Spleen (tissue), 11 donors: ENCODE data around the gene PHF21A. TPM values are rescaled to one million over a fixed set of nuclear protein-coding genes. Genes with fewer than 3 reads are reported as not detected.

Experiments
- DNase-seq: peaks from one replicate; pipeline ENCODE4 v3.0.0-alpha.2; 2020
- H3K27ac ChIP-seq, 8 donors: fragments of 200-600 bp; sonication (generic) in 7 of 8; 1 replicate in 4 of 8; 2 replicates in 4 of 8; pipeline versions ENCODE4 v1.5.0 to v1.8.0; 2016 to 2021; ENCODE audit warnings: inconsistent platforms in 4 of 8, mild to moderate bottlenecking in 4 of 8, moderate library complexity in 1 of 8
- H3K27me3 ChIP-seq, 7 donors: fragments of 200-600 bp; sonication (generic) in 6 of 7; replicated peaks in 1 of 7; 1 replicate in 4 of 7; 2 replicates in 3 of 7; pipeline versions ENCODE4 v1.5.0 to v1.8.0; 2016 to 2021; ENCODE audit warnings: inconsistent platforms in 3 of 7, mild to moderate bottlenecking in 1 of 7
- H3K36me3 ChIP-seq, 6 donors: fragments of 200-600 bp; sonication (generic) in 5 of 6; 1 replicate in 4 of 6; 2 replicates in 2 of 6; pipeline versions ENCODE4 v1.5.0 to v1.8.0; 2016 to 2021; ENCODE audit warnings: inconsistent platforms in 2 of 6
- H3K4me1 ChIP-seq, 6 donors: fragments of 200-600 bp; sonication (generic) in 5 of 6; 1 replicate in 3 of 6; 2 replicates in 3 of 6; pipeline versions ENCODE4 v1.5.0 to v1.8.0; 2016 to 2021; ENCODE audit warnings: inconsistent platforms in 3 of 6
- H3K4me3 ChIP-seq, 8 donors: fragments of 200-600 bp; sonication (generic) in 7 of 8; 1 replicate in 4 of 8; 2 replicates in 4 of 8; pipeline versions ENCODE4 v1.5.0 to v1.8.0; 2016 to 2021; ENCODE audit warnings: inconsistent platforms in 4 of 8, mild to moderate bottlenecking in 4 of 8, moderate library complexity in 2 of 8
- H3K9me3 ChIP-seq, 8 donors: fragments of 200-600 bp; sonication (generic) in 7 of 8; 1 replicate in 4 of 8; 2 replicates in 4 of 8; pipeline versions ENCODE4 v1.5.0 to v1.8.0; 2016 to 2021; ENCODE audit warnings: inconsistent platforms in 4 of 8
- CTCF ChIP-seq, 11 experiments: fragments of 200-600 bp in 7 of 11; fragments of 450-650 bp in 4 of 11; sonication (generic) in 4 of 11; IDR thresholded peaks in 8 of 11; conservative IDR thresholded peaks in 3 of 11; 1 replicate in 7 of 11; 2 replicates in 4 of 11; pipeline versions ENCODE4 v1.4.0 to v1.8.0; 2016 to 2021; ENCODE audit warnings: antibody characterized with exemption in 11 of 11, inconsistent platforms in 4 of 11, mild to moderate bottlenecking in 1 of 11
- POLR2A ChIP-seq, 3 donors: fragments of 450-650 bp; IDR thresholded peaks; one replicate each; pipeline ENCODE4 v1.5.1; 2017; ENCODE audit warnings: antibody characterized with exemption in 3 of 3, mild to moderate bottlenecking in 1 of 3
- POLR2AphosphoS5 ChIP-seq, 3 donors: sonication (generic); formaldehyde crosslinking; IDR thresholded peaks; one replicate each; pipeline ENCODE4 v1.5.1; 2017; ENCODE audit warnings: antibody characterized with exemption in 3 of 3
- WGBS, 5 donors: extraction: QIAGEN DNeasy Blood & Tissue Kit in 3 of 5; methylation state at CpG; one replicate each; pipeline versions ENCODE4 v1.1.5 to v1.1.7; 2013 to 2018; 5-methylcytosine and 5-hydroxymethylcytosine counted together
- intact Hi-C: fragments of 100-400 bp; cut with DNase I; formaldehyde crosslinking; loops from one replicate; pipeline ENCODE4 v1.15.0; 2023; ENCODE audit warnings: low total_unique reads
- polyA plus RNA-seq, 3 donors: library from polyadenylated mRNA; stranded (reverse); fragments of 200-250 nt; gene quantifications; one replicate each; pipeline ENCODE4 v1.2.1, GENCODE V29; 2013
- total RNA-seq, 7 donors: library from RNA; depleted of rRNA in 3 of 7; stranded (reverse); fragments of >200 nt in 3 of 7; fragmentation: NEBNext Ultra II Directional in 4 of 7; extraction: Animal tissue kit (Norgen Biotek cat#: 25700) in 4 of 7; gene quantifications; one replicate each; pipeline versions ENCODE4 v1.1.0 to v1.2.1, GENCODE V29; 2016 to 2021
- donor health status: healthy with polysubstance abuse.
- donor health status: DM: no; HTN: no; CAD: no; lungs with moderate emphysema.
- donor health status: DM: no; HTN: no; CAD: no.
- donor health status: Bipolar disorder and iron deficiency.
- donor health status: healthy.
- donor health status: DM: no; HTN: no; CAD: no.
- donor health status: DM: yes; HTN: yes; CAD: no.

PHF21A gene
- total and polyA plus RNA-seq, 10 donors = 9.2 to 110 (median 79.7) TPM

GRCh38 chr11:45896422-45896984 lies 224.8 kb downstream of the PHF21A start:
- H3K36me3 ChIP-seq = no peaks in the 10 kb centered on the region
- no peak overlapping the region for H3K27ac ChIP-seq
- DNase-seq = no peak

GRCh38 chr11:45895553-45896259 lies 225.5 kb downstream of the PHF21A start:
- intact Hi-C loops = no loop called here
- DNase-seq = no peak
- no peaks in the 10 kb centered on the region for H3K9me3 ChIP-seq
- no peaks in the 10 kb centered on the region for H3K36me3 ChIP-seq
- H3K27me3 ChIP-seq = peaks cover 0 to 69% (median 13%) of the 10 kb centered on the region in 7 donors
- 86 to 97% (median 90%) methylated on average over 8 of the region's 8 CpGs for WGBS, 5 donors
- H3K4me1 ChIP-seq = peaks cover 5 to 20% (median 15%) of the 10 kb centered on the region in 6 donors
- TF ChIP-seq CTCF (IDR thresholded peaks at IDR 0.05 in 8 of 11, conservative IDR thresholded peaks at IDR 0.05 in 3 of 11) (no peak), POLR2A (IDR thresholded peaks at IDR 0.05) (no peak), POLR2AphosphoS5 (IDR thresholded peaks at IDR 0.05) (no peak)
- no peak overlapping the region for H3K4me3 ChIP-seq
- H3K27ac ChIP-seq = no peak overlapping the region

More at GRCh38 chr11:45896422-45896984, 224.8 kb downstream of the PHF21A start:
- no peaks in the 10 kb centered on the region for H3K9me3 ChIP-seq
- H3K4me1 ChIP-seq = peaks cover 5 to 24% (median 16%) of the 10 kb centered on the region in 6 donors
- no peak for TF ChIP-seq CTCF (IDR thresholded peaks at IDR 0.05 in 8 of 11, conservative IDR thresholded peaks at IDR 0.05 in 3 of 11)
- H3K4me3 ChIP-seq = no peak overlapping the region
- WGBS, 5 donors = 21 to 33% (median 27%) methylated on average over 11 to 19 of the region's 19 CpGs
- H3K27me3 ChIP-seq = peaks cover 0 to 75% (median 13%) of the 10 kb centered on the region in 7 donors
- intact Hi-C loops = no loop called here

GRCh38 chr11:45894555-45895247 lies 226.6 kb downstream of the PHF21A start:
- H3K9me3 ChIP-seq = no peaks in the 10 kb centered on the region
- 78 to 90% (median 86%) methylated on average over 4 to 6 of the region's 6 CpGs for WGBS, 5 donors
- TF ChIP-seq POLR2AphosphoS5 (IDR thresholded peaks at IDR 0.05) (no peak), POLR2A (IDR thresholded peaks at IDR 0.05) (no peak)
- H3K27ac ChIP-seq = no peak overlapping the region
- H3K36me3 ChIP-seq = no peaks in the 10 kb centered on the region
- peaks cover 0 to 59% (median 9%) of the 10 kb centered on the region in 7 donors for H3K27me3 ChIP-seq
- no peak overlapping the region for H3K4me3 ChIP-seq
- intact Hi-C loops = no loop called here
- no peak for DNase-seq
- peaks cover 5 to 13% (median 10%) of the 10 kb centered on the region in 6 donors for H3K4me1 ChIP-seq

- Histone ChIP-seq H3K9me3 (no peaks in the 10 kb centered on the region), H3K36me3 (no peaks in the 10 kb centered on the region), H3K27ac (no peak overlapping the region), H3K4me1 (no peaks in the 10 kb centered on the region), H3K4me3 (no peak overlapping the region), H3K27me3 (peaks cover 0 to 41% (median 4%) of the 10 kb centered on the region in 7 donors)
- no peak for TF ChIP-seq POLR2A (IDR thresholded peaks at IDR 0.05)
- TF ChIP-seq POLR2AphosphoS5 (IDR thresholded peaks at IDR 0.05) = no peak
- TF ChIP-seq CTCF (IDR thresholded peaks at IDR 0.05 in 8 of 11, conservative IDR thresholded peaks at IDR 0.05 in 3 of 11) = no peak
- intact Hi-C loops = no loop called here
- 69 to 78% (median 76%) methylated on average over 5 of the region's 5 CpGs for WGBS, 5 donors
- DNase-seq = no peak
These were observed 228.4 kb downstream of the PHF21A start for GRCh38 chr11:45892856-45893255.
